AG10803 (cell line): ENCODE measurements around the gene SLC35E3.
"Not testable (repeated sequence)": the region's sequence is repeated elsewhere in the genome, so short reads cannot be mapped to it uniquely, and the experiment has no call there.

Source experiments
- DNase-seq: peaks from one replicate; pipeline ENCODE4 v3.0.0; 2010; ENCODE audit warnings: low read depth
- H3K4me3 ChIP-seq: 2 replicates; pipeline ENCODE4 v1.5.1; 2011; ENCODE audit warnings: mild to moderate bottlenecking, low read length, control low read depth
- TF ChIP-seq, protein P1 (sequence below): conservative IDR thresholded peaks from 2 replicates; pipeline ENCODE4 v1.5.1; 2011; ENCODE audit warnings: mild to moderate bottlenecking, low read length, control low read depth, inconsistent platforms

Gene SLC35E3

DNA sequence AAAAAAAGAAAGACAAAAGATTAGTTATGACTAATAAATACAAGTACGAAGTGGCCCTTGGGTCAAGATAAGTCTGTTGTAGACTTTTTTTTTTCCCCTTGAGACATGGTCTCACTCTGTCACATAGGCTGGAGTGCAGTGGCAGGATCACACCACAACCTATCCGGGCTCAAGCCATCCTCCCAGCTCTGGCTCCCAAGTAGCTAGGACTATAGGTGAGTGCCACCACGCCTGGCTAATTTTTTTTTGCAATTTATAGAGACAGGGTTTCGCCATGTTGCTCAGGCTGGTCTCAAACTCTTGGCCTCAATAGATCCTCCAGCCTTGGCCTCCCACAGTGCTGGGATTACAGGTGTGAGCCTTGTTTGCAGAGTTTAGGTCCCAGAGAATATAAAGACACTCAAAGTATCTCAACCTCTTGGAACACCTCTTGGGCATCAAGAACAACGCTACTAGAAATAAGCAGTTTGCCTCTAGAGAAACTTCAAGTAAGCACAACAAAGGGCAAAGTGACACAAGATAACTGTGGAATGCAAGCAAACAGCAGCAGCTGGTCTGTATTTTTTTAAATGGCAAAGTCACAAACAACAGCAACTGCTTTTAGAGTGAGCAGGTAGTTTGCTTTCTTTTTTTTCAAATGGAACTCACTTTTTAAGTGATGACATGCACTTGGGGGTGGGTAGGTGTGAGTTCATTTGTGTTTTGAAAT lies 58.1 kb downstream of the SLC35E3 start:
- TF ChIP-seq, protein P1, sequence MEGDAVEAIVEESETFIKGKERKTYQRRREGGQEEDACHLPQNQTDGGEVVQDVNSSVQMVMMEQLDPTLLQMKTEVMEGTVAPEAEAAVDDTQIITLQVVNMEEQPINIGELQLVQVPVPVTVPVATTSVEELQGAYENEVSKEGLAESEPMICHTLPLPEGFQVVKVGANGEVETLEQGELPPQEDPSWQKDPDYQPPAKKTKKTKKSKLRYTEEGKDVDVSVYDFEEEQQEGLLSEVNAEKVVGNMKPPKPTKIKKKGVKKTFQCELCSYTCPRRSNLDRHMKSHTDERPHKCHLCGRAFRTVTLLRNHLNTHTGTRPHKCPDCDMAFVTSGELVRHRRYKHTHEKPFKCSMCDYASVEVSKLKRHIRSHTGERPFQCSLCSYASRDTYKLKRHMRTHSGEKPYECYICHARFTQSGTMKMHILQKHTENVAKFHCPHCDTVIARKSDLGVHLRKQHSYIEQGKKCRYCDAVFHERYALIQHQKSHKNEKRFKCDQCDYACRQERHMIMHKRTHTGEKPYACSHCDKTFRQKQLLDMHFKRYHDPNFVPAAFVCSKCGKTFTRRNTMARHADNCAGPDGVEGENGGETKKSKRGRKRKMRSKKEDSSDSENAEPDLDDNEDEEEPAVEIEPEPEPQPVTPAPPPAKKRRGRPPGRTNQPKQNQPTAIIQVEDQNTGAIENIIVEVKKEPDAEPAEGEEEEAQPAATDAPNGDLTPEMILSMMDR: no peak
- H3K4me3 ChIP-seq: no peak overlapping the region
- DNase-seq: no peak

DNA sequence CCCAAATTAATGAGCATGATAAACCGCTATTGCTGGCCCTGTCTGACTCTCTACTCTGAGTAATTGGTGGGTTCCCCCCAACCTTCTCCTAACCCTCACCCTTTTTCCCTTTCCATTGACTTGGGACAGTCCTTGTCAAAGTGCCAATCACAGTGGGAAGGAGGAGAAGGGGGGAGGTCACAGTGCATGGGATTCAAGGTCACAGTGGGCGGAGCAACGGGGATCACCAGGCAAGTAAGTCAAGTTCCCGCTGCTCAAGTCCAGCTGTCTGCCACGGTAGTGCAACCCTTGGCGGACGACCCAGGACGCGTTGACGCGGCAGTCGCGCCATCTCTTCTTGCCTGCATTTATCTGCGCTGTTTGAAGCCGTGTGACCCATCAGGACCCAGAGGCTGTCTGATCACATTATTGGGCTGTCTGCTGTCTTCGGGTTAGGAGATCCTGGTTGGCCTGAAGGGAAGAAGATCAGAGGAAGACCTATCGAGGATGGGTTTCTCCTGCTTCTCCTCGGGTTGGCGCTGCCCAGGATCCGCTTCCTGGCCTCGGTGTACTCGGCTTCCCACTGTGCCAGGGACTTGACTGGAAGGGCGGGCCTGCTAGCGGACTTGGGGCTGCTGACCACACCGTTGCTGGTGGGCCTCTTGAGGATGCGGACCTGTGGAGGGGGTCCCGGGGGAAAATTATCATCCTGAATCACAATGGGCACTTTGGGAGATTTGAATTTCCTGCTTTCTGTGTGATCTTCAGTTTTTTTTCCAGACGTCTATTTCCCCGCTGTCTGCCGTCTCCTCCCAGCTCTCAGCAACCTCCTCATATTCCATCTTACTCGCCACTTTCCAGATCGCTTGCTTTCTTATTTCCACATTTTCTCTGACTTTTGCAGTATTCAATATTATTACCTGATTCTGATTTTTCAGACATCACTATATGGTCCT lies 58.9 kb downstream of the SLC35E3 start:
- no peak overlapping the region for H3K4me3 ChIP-seq
- TF ChIP-seq, protein P1: no peak
- no peak for DNase-seq

DNA sequence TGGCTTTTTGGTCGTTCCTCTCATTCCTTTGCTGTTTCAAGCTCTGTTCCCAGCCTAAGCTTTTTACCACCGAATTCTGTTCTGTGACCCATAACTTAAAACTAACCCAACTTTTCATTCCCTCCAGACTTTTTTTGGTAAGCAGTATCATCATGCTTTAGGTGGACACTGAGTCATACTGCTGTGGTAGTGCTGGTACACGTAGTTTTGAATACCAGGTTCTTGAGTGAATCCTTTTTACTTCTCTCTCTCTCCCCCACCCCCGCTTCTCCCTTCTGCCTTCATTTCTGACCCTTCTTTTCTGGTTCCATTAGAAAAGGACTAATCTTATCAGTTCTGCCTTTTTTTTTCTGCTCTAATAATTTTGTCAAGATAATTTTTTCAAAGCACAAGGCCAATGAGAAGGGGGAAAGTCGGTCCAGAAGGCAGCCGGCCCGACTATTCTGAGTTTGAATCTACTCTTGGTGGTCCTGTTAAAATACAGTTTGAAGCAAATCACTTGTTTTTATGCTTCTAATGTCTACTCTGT lies 59.7 kb downstream of the SLC35E3 start:
- no peak overlapping the region for H3K4me3 ChIP-seq
- peak; percentile 50 for DNase-seq
- TF ChIP-seq, protein P1: no peak

DNA sequence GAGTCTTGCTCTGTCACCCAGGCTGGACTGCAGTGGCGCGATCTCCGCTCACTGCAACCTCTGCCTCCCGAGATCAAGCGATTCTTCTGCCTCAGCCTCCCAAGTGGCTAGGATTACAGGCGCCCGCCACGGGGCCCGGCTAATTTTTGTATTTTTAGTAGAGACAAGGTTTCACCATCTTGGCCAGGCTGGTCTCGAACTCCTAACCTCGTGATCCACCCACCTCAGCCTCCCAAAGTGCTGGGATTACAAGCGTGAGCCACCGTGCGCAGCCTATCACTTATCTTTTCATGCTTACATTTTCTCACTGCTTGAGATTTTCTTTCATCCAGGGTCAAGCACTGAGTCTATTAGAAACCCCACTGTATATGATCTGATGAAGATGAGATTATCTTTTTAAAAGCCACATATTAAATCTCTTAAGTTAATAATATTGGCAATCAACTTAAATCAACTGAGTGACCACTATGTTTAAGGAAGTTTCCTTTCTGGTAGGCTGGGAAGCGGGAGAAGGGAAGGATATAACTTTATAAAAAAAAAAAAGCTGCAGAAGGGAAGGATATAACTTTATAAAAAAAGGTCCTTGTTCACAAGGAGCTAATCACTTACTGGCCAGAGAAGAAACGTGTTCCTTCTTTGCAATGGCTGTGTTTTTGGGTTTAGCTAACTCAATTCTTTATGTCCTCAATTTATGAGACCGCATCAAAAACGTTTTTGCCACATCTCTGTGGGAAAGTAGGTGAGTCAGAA lies 60.7 kb downstream of the SLC35E3 start:
- no peak for DNase-seq
- no peak overlapping the region for H3K4me3 ChIP-seq
- TF ChIP-seq, protein P1: no peak

DNA sequence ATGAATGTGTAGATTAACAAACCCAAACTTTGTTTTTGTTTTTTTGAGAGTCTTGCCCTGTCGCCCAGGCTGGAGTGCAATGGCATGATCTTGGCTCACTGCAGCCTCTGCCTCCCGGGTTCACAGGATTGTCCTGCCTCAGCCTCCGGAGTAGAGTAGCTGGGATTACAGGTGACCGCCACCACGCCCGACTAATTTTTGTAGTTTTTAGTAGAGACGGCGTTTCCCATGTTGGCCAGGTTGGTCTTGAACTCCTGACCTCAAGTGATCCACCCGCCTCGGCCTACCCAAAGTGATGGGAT lies 61.2 kb downstream of the SLC35E3 start:
- H3K4me3 ChIP-seq: peak overlapping the region; percentile 97
- not testable (repeated sequence) for DNase-seq

DNA sequence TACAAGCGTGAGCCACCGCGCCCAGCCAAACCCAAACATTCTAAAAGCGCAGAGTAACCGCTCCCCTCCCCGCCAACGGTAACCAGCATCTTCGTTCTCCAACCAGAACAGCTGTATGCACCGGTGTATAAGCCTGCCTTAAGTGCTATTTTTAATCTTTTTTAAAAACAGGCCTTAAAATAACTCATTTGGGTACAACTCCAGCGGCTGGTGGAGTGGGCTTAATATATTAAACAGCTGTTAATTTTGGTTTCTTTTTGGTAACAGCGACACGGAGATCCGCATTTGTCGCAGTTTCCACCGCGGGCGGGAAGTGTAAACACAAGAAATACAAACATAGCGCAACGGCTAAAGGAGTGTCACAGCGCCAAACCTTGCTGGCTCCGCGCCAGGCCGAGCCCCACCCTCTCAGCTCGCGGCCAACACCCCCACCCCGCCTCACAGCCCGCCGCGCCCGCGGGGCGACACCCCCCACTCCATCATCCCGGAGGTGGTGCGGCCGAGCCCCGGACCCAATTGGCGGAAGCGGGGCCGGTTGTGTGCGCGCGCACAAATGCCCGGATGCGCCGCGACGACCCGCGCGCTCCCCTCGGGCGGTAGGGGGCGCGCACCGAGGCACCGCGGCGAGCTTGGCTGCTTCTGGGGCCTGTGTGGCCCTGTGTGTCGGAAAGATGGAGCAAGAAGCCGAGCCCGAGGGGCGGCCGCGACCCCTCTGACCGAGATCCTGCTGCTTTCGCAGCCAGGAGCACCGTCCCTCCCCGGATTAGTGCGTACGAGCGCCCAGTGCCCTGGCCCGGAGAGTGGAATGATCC lies 61.8 kb downstream of the SLC35E3 start, which contains the start of gene MDM2:
TSS of gene MDM2 (plus strand) at position 602 of the 812 bp plus-strand sequence. CDS start 301 bp downstream, outside the sequence.
- TF ChIP-seq, protein P1: peak; percentile 41
- peak; percentile 90 for DNase-seq
- peak within 1 kb of the TSS; percentile 97 for H3K4me3 ChIP-seq
